ENCODE measurements around the gene LVRN.

The LVRN gene

GRCh38 chr5:115944501-115944900, 17.8 kb upstream of the LVRN start:
- CTCF ChIA-PET = no interaction called here
- no peak for DNase-seq
- Mint-ChIP-seq H3K4me1 (no peaks in the 10 kb centered on the region), H3K27me3 (no peaks in the 10 kb centered on the region), H3K4me3 (no peak overlapping the region), H3K9me3 (no peaks in the 10 kb centered on the region), H3K27ac (no peak overlapping the region), H3K36me3 (no peaks in the 10 kb centered on the region)

DNA sequence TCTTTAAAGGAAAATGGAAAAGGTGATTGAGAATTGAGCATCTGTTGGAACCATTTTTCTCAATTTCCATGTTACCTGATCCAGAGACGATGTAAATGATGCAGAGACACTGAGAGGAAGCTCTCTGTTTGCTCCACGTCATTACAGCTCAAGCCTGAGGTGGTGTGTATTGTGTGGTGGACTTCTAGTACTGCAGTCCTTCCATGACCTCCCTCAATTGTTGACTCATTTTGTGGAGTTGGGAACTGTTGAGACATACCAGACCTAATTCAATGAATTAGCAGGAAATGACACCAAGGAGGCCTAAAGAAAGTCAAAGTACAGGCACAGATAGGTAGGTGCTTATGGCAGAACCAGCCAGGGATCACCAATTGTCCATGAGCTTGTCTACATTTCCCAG, 15.6 kb upstream of the LVRN start:
- Mint-ChIP-seq H3K9me3 (no peaks in the 10 kb centered on the region), H3K4me3 (no peak overlapping the region), H3K4me1 (no peaks in the 10 kb centered on the region), H3K36me3 (no peaks in the 10 kb centered on the region), H3K27me3 (peaks cover 4% of the 10 kb centered on the region), H3K27ac (no peak overlapping the region)
- no peak for DNase-seq
- CTCF ChIA-PET = no interaction called here

GRCh38 chr5:115947260-115947659, 15.0 kb upstream of the LVRN start:
- CTCF ChIA-PET = interaction anchor here (0.6 kb wide), 1 partner anchor 627 kb away, joined by 3 read pairs; no protein-coding TSS in a partner anchor
- H3K27ac Mint-ChIP-seq = no peak overlapping the region
- peaks cover 4% of the 10 kb centered on the region for H3K27me3 Mint-ChIP-seq
- H3K4me1 Mint-ChIP-seq = no peaks in the 10 kb centered on the region
- H3K4me3 Mint-ChIP-seq = no peak overlapping the region
- H3K9me3 Mint-ChIP-seq = no peaks in the 10 kb centered on the region
- no peaks in the 10 kb centered on the region for H3K36me3 Mint-ChIP-seq
- no peak for DNase-seq

DNA sequence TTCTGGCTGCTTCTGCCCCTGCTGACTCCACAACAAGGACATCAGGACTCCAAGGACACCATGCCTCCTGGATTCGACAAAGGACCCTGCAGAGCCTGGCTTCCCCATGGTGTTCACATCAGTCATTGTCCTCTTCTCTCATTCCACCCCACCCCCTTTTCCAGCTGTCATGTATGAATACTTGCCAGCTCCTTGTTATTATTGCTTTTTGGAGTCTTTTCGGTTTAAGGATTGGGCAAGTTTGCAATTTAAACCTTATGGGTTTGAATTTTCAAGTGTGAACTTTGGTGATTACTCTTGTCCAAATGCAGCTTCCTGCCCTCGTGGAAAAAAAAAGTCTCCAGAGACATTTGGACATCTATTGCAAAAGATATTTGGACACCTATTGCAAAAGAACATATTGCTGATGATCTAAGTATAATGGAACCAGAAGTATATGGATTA, 14.2 kb upstream of the LVRN start:
- Mint-ChIP-seq H3K9me3 (no peaks in the 10 kb centered on the region), H3K36me3 (no peaks in the 10 kb centered on the region), H3K27me3 (peaks cover 4% of the 10 kb centered on the region), H3K27ac (no peak overlapping the region), H3K4me3 (no peak overlapping the region), H3K4me1 (no peaks in the 10 kb centered on the region)
- CTCF ChIA-PET = no interaction called here
- DNase-seq = no peak

DNA sequence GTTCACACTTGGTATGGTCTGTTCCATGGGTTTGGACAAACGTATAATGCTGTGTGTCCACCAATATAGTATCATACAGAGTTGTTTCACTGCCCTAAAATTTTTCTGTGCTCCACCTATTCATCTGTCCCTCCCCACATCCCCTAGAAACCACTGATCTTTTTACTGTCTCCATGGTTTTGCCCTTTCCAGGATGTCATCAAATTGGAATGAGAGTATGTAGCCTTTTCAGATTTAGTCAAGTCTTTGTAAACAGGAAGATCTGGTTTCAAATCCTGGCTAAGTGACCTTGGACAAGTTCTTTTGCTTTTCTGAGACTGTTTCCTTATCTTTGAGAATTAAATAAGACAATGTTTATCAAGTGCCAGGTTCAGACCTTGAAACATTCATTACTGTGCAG, 13.2 kb upstream of the LVRN start:
- no peak overlapping the region for H3K27ac Mint-ChIP-seq
- CTCF ChIA-PET = no interaction called here
- no peak for DNase-seq
- H3K4me1 Mint-ChIP-seq = no peaks in the 10 kb centered on the region
- H3K27me3 Mint-ChIP-seq = peaks cover 4% of the 10 kb centered on the region
- no peak overlapping the region for H3K4me3 Mint-ChIP-seq
- no peaks in the 10 kb centered on the region for H3K36me3 Mint-ChIP-seq
- no peaks in the 10 kb centered on the region for H3K9me3 Mint-ChIP-seq

- H3K4me1 Mint-ChIP-seq = no peaks in the 10 kb centered on the region
- CTCF ChIA-PET = no interaction called here
- no peaks in the 10 kb centered on the region for H3K36me3 Mint-ChIP-seq
- H3K27me3 Mint-ChIP-seq = peaks cover 4% of the 10 kb centered on the region
- no peak overlapping the region for H3K4me3 Mint-ChIP-seq
- DNase-seq = no peak
- no peak overlapping the region for H3K27ac Mint-ChIP-seq
- H3K9me3 Mint-ChIP-seq = no peaks in the 10 kb centered on the region
Measured at GRCh38 chr5:115952588-115952987, 9.7 kb upstream of the LVRN start.

DNA sequence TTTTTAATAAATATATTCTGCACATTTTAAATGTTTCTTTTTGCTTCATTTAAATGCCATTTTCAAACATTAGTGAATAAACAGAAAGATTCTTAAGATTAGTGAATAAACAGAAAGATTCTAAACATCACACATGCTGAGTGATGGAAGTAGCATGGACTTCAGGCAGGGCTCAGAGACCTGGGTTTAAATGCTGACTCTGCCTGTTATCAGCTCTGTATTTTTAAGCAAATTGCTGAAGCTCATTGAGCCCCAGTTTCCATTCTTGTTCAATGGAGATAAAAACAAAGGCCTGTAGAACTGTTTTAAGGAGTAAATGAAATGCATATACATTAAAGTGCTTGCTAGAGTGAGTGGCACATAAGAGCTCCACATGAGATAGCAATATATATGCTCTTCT, 8.1 kb upstream of the LVRN start:
- H3K36me3 Mint-ChIP-seq = no peaks in the 10 kb centered on the region
- CTCF ChIA-PET = no interaction called here
- no peak overlapping the region for H3K4me3 Mint-ChIP-seq
- H3K4me1 Mint-ChIP-seq = no peaks in the 10 kb centered on the region
- no peak overlapping the region for H3K27ac Mint-ChIP-seq
- peaks cover 9% of the 10 kb centered on the region for H3K27me3 Mint-ChIP-seq
- no peaks in the 10 kb centered on the region for H3K9me3 Mint-ChIP-seq
- no peak for DNase-seq

GRCh38 chr5:115956957-115957356, 5.3 kb upstream of the LVRN start:
- H3K36me3 Mint-ChIP-seq = no peaks in the 10 kb centered on the region
- CTCF ChIA-PET = no interaction called here
- no peaks in the 10 kb centered on the region for H3K9me3 Mint-ChIP-seq
- no peak overlapping the region for H3K4me3 Mint-ChIP-seq
- peaks cover 5% of the 10 kb centered on the region for H3K4me1 Mint-ChIP-seq
- H3K27ac Mint-ChIP-seq = no peak overlapping the region
- DNase-seq = no peak
- peaks cover 21% of the 10 kb centered on the region for H3K27me3 Mint-ChIP-seq

DNA sequence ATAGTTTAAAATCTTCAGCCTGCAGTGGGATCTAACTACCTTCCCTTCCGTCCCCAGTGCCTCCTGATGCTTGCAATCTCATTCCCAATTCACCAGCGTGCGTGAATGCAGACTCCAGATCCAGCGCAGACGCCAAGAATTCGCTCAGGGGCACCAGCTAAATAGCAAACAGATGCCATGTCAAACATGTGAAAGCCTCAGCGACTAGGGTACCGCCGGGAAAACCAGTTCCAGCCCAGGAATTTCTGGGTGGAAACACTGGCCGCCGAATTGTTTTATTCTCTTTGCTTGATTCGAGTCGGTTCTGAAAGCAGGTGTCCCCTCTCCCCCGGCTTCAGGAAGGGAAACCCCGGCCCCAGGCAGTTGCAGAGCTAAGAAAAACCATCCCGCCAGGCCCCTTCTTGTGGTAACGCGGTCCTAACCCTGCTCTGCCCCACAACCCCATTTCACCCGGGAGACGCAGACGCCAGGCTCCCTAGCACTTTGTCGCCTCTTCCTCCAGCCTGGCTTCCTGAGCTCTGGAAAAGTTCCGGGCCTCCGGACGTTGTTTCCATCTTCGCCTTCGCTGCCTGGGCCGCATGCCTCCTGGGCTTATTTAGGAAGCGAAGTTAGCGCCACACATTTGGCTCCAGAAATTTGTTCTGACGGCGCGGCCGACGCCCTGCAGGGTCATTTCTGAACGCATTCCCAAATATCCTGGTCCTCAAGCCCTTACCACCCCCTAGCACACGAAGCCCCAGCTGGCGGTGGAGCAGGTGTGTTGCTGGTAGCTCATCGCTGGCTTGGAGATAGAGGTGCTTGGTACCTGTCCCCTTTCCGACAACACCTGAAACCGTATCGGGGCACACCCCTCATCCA, 665 bp upstream of the LVRN start:
- H3K9me3 Mint-ChIP-seq = no peaks in the 10 kb centered on the region
- peaks cover 5% of the 10 kb centered on the region for H3K4me1 Mint-ChIP-seq
- H3K27ac Mint-ChIP-seq = no peak overlapping the region
- peaks cover 56% of the 10 kb centered on the region for H3K27me3 Mint-ChIP-seq
- no peak for DNase-seq
- CTCF ChIA-PET = no interaction called here
- H3K4me3 Mint-ChIP-seq = no peak overlapping the region
- no peaks in the 10 kb centered on the region for H3K36me3 Mint-ChIP-seq

- H3K27ac Mint-ChIP-seq = no peak overlapping the region
- no peaks in the 10 kb centered on the region for H3K9me3 Mint-ChIP-seq
- H3K4me3 Mint-ChIP-seq = no peak overlapping the region
- peaks cover 5% of the 10 kb centered on the region for H3K4me1 Mint-ChIP-seq
- peaks cover 58% of the 10 kb centered on the region for H3K27me3 Mint-ChIP-seq
- DNase-seq = no peak
- CTCF ChIA-PET = no interaction called here
- H3K36me3 Mint-ChIP-seq = no peaks in the 10 kb centered on the region
Measured at GRCh38 chr5:115962565-115963402, 509 bp downstream of the LVRN start.

- CTCF ChIA-PET = no interaction called here
- Mint-ChIP-seq H3K4me3 (no peak overlapping the region), H3K27ac (no peak overlapping the region), H3K27me3 (peaks cover 58% of the 10 kb centered on the region), H3K36me3 (no peaks in the 10 kb centered on the region), H3K9me3 (no peaks in the 10 kb centered on the region), H3K4me1 (peaks cover 5% of the 10 kb centered on the region)
- DNase-seq = no peak
Measured at GRCh38 chr5:115963566-115963965, 1.3 kb downstream of the LVRN start.

GRCh38 chr5:115968770-115969169, 6.5 kb downstream of the LVRN start:
- Mint-ChIP-seq H3K9me3 (no peaks in the 10 kb centered on the region), H3K27ac (no peak overlapping the region), H3K4me3 (no peak overlapping the region), H3K27me3 (peaks cover 28% of the 10 kb centered on the region), H3K4me1 (no peaks in the 10 kb centered on the region), H3K36me3 (no peaks in the 10 kb centered on the region)
- CTCF ChIA-PET = no interaction called here
- no peak for DNase-seq

GRCh38 chr5:115977096-115977495, 14.8 kb downstream of the LVRN start:
- Mint-ChIP-seq H3K9me3 (no peaks in the 10 kb centered on the region), H3K4me1 (no peaks in the 10 kb centered on the region), H3K27ac (no peak overlapping the region), H3K4me3 (no peak overlapping the region), H3K36me3 (no peaks in the 10 kb centered on the region), H3K27me3 (peaks cover 14% of the 10 kb centered on the region)
- CTCF ChIA-PET = no interaction called here
- DNase-seq = no peak

- H3K4me3 Mint-ChIP-seq = no peak overlapping the region
- DNase-seq = no peak
- no peaks in the 10 kb centered on the region for H3K36me3 Mint-ChIP-seq
- H3K9me3 Mint-ChIP-seq = no peaks in the 10 kb centered on the region
- no peak overlapping the region for H3K27ac Mint-ChIP-seq
- no peaks in the 10 kb centered on the region for H3K4me1 Mint-ChIP-seq
- peaks cover 10% of the 10 kb centered on the region for H3K27me3 Mint-ChIP-seq
- CTCF ChIA-PET = interaction anchor here (1.2 kb wide), 1 partner anchor 344 kb away, joined by 3 read pairs; no protein-coding TSS in a partner anchor
Measured at GRCh38 chr5:115977988-115978387, 15.7 kb downstream of the LVRN start.

GRCh38 chr5:115978779-115979178, 16.5 kb downstream of the LVRN start:
- Mint-ChIP-seq H3K27ac (no peak overlapping the region), H3K36me3 (no peaks in the 10 kb centered on the region), H3K9me3 (no peaks in the 10 kb centered on the region), H3K27me3 (peaks cover 10% of the 10 kb centered on the region), H3K4me1 (no peaks in the 10 kb centered on the region), H3K4me3 (no peak overlapping the region)
- CTCF ChIA-PET = interaction anchor here (1.2 kb wide), 1 partner anchor 345 kb away, joined by 3 read pairs; no protein-coding TSS in a partner anchor
- DNase-seq = no peak
